Adipose tissue (tissue), 3 donors: ENCODE data around the gene GDF15. TPM values are rescaled to one million over a fixed set of nuclear protein-coding genes. Genes with fewer than 3 reads are reported as not detected.
"Not testable (repeated sequence)": the region's sequence is repeated elsewhere in the genome, so short reads cannot be mapped to it uniquely, and the experiment has no call there.

ENCODE experiments used
- H3K27ac ChIP-seq: one replicate; pipeline ENCODE4 v1.5.1; 2013; ENCODE audit warnings: low read depth, low read length
- WGBS, 3 donors: extraction: QIAGEN DNeasy Blood & Tissue Kit; methylation state at CpG; one replicate each; pipeline ENCODE4 v1.1.7; 2013; 5-methylcytosine and 5-hydroxymethylcytosine counted together
- polyA plus RNA-seq, 3 donors: library from polyadenylated mRNA; stranded (reverse); fragments of 200-250 nt; gene quantifications; one replicate each; pipeline ENCODE4 v1.2.3, GENCODE V29; 2013
- donor health status: healthy with polysubstance abuse.
- donor health status: Bipolar disorder and iron deficiency.
- donor health status: healthy.

The GDF15 gene
- polyA plus RNA-seq, 3 donors = 1.8 to 107 (median 3.5) TPM

DNA sequence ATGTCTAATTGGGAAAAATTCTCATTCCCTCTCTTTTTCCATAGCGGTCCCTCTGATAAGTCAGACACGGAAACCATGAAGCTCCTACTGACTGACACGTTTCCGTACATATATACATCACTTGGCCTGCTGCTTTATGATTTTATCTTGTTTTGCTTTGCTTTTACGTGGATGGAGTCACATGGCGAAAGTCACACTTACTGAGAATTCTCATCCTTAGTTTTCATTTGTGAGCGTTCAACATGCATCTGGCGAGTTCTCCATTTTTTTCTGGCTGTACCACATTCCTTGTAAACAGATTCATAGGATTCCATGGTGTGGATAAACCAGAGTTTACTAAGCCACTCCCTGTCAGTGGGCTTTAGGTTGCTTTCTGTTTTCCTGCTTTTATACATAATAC, 24.3 kb upstream of the GDF15 start:
- no peak overlapping the region for H3K27ac ChIP-seq
- 90 to 96% (median 93%) methylated on average over 8 of the region's 8 CpGs for WGBS, 3 donors

DNA sequence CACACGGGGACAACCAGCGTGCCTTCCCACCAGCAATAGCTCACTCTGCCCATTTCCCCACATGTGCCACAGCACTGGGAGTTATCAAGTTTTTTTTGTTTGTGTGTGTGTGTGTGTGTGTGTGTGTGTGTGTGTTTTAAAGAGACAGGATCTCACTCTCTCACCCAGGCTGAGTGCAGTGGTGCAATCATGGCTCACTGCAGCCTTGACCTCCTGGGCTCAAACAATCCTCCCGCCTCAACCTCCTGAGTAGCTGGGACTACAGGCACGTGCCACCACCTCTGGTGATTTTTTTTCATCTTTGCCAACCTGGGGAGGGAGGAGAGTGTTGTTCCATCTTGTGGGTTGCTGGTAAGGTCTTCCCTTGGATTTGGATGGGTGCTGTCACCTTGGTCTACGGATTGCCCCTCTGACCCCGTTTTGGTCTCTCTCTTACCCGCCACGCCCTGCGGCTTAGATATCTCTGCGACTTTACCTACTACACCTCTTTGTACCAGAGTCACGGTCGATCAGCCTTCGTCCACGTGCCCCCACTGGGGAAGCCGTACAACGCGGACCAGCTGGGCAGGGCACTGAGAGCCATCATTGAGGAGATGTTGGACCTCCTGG, 22.9 kb upstream of the GDF15 start:
- WGBS, 3 donors = 91 to 93% (median 92%) methylated on average over 17 of the region's 17 CpGs
- no peak overlapping the region for H3K27ac ChIP-seq

DNA sequence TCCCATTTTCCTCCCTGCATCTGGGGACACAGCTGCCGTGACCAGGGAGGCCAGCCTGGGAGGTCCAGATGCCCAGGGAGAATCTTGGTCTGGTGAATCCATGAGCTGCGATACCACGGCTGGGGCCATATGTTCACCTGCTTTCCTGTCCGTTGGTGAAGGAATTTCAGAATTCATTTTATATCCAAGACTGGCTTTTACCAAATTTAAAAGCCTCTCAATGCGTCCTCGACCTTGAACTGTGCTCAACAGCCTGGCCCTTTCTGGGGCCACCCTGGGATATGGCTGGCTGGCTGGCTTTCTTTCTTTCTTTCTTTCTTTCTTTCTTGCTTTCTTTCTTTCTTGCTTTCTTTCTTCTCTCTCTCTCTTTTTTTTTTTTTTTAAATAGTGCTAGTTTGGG, 22.2 kb upstream of the GDF15 start:
- 74 to 87% (median 76%) methylated on average over 6 of the region's 6 CpGs for WGBS, 3 donors
- no peak overlapping the region for H3K27ac ChIP-seq

DNA sequence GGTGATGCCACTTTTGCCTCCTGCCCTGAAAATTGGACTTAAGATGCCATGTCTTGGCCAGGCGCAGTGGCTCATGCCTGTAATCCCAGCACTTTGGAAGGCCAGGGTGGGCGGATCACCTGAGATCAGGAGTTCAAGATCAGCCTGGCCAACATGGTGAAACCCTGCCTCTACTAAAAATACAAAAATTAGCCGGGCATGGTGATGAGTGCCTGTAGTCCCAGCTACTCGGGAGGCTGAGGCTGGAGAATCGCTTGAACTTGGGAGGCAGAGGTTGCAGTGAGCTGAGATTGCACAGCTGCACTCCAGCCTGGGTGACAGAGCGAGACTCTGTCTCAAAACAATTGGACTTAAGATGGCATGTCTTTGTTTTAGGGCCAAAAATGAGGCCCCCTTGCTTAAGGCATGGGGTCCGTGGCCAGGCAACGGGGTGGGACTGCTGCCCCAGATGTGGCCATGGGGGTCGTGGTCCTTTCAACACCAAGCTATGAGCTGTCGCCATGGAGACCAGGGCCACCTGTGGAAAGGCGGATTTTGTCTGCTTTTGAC, 21.6 kb upstream of the GDF15 start:
- H3K27ac ChIP-seq = not testable (repeated sequence)
- WGBS, 3 donors = 50 to 58% (median 54%) methylated on average over 11 of the region's 11 CpGs

DNA sequence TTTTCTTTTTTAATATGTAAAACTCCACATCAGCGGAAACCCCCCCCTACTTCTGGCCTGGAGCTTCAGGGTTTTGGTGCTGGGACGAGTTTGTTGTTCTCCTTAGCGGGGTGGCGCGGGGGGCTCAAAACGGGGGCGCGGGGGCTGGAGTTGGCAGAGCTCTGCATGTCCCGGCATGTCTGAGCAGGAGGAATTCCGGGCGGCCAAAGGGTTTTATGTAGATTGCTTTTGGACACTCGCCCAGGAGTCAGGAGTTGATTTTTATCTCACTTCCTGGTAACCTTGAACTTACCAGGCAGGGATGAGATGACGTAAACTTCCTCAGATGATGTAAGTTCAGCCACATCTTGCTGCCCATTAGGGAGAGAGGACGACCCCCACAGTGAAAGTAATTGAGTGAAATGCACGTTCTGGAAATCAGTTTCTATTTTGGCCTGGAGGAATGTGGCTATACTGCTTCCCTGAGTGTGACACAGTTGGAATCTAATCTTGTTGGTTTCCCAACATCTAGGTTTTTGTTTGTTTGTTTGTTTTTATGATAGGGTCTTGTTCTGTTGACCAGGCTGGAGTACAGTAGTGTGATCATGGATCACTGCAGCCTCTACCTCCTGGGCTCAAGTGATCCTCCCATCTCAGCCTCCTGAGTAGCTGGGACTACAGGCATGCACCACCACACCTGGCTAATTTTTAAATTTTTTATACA, 21.0 kb upstream of the GDF15 start:
- WGBS, 3 donors = 7 to 12% (median 8%) methylated on average over 15 of the region's 15 CpGs
- no peak overlapping the region for H3K27ac ChIP-seq

DNA sequence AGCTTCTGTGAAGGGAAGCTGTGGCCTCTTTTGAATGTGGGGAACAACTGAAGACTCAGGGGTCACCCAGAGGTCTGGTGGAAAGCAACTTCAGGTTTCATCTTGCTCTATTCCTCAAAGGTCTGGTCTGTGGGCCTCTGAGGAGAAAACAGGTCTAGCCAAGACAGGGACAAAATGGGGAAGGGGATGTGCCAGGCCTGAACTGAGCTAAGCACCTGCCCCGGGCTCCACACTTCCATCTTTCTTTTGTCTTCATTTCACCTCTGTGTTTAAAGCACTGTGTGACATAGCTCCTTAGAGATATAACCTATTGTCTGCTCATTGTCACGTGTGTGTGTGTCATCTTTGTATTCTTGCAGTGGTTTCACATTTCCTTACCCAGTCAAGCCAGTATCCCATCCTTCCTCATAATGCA, 19.9 kb upstream of the GDF15 start:
- H3K27ac ChIP-seq = no peak overlapping the region
- WGBS, 3 donors = 80 to 88% (median 82%) methylated on average over 2 of the region's 2 CpGs

DNA sequence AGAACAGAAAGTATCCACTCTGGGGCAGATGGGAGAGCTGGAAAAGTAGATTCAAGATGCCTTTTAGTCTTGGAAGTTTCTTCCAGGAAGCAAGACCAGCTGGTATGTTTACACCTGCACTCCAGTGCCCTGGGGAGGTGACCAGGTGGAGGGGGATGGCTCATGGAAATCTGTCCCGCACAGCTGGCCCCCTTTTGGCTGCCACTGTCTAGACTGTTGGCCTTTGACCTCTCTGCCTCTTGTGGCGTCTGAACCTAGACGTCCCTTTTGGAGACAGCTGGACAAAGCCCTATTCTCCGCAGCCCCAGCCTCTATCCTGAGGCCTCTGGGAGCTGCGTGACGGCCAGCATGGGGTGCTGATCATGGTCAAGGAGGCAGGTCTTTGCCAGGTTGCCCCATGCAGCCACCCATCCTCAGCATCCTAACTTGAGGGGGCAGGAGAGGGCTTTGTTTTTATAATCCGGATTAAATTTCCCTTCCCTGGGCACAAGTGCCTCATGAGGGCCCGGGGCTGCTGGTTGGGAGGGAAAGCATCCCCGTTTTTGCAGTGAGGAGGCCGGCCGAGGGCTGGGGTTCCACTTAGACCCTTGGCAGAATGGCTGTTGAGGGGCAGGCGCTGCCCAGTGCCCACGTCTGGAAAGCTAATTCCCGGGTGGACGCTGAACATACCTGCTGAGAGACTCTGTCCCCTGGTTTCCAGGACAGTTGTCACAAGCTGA, 17.3 kb upstream of the GDF15 start:
- H3K27ac ChIP-seq = no peak overlapping the region
- 69 to 90% (median 87%) methylated on average over 15 of the region's 15 CpGs for WGBS, 3 donors

DNA sequence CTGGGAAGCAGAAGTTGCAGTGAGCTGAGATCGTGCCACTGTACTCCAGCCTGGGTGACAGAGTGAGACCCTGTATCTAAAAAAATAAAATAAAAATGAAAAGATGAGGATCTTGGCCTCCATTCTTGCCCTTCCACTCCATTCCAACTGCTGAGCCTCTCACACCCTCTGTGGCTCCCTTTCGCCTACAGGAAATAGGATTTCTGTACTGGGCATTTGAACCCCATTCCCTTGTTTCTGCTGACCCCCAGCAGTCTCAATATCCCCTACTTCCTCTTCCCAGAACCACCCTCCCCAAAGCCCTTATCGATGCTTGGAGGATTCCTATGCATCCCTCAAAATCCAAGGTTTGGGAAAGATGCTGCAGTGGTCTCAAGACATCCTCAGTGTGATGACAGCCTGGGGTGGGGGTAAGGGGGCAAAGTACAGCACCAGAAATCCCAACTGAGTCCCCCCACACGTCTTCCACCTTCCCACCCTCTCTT, 12.5 kb upstream of the GDF15 start:
- 52 to 66% (median 54%) methylated on average over 4 of the region's 4 CpGs for WGBS, 3 donors
- H3K27ac ChIP-seq = no peak overlapping the region

DNA sequence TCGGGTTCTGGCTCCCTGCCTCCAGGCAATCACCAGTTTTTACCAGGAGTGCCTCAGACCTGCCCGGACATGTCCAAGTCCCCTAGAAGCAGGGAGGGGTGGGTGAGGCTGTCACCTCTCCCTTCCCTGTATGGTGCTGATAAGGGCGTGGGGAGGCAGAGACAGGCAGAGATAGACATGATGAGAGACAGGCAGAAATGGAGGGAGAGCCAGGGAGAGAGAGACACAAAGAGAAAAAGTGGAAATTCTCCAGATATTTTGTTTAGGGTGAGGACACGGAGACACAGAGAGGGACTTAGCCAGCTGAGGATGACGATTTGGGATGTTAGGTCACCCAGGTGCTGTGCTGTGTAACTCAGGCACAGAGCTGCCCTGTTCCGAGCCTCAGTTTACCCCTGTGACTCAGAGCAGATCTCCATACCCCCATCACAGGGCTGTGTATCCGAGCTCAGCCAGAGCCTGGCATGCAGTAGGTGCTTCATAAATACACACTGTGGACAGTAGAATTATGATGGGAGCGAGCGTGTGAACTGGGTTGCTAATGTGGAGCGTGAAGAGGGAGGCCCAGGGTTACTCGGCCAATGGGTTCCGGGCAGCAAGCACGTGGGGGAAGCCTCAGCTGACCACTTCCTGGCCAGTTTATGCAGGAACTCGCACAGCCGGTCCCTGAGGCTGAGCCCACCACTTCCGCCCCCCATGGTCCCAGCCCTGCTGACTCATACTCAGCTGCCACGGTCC, 11.9 kb upstream of the GDF15 start:
- 17 to 27% (median 20%) methylated on average over 17 of the region's 17 CpGs for WGBS, 3 donors

DNA sequence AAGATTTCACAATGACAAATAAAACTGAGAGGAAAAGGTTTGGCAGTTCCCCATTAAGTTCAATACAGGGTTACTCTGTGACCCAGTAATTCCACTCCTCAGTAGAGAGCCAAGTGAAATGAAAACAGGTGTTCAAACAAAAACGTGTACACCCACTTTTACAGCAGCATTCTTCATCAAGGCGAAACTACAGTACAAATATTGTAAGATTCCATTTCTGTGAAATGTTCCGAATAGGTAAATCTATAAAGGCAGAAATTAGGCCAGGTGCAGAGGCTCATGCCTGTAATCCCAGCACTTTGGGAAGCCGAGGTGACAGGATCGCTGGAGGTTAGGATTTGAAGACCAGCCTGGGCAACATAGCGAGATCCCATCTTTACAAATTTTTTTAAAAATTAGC, 8.9 kb upstream of the GDF15 start:
- no peak overlapping the region for H3K27ac ChIP-seq
- WGBS, 3 donors = 30 to 87% (median 79%) methylated on average over 6 of the region's 6 CpGs

More for the DNA sequence above, 11.9 kb upstream of the GDF15 start:
- peak overlapping the region; percentile 34 for H3K27ac ChIP-seq

DNA sequence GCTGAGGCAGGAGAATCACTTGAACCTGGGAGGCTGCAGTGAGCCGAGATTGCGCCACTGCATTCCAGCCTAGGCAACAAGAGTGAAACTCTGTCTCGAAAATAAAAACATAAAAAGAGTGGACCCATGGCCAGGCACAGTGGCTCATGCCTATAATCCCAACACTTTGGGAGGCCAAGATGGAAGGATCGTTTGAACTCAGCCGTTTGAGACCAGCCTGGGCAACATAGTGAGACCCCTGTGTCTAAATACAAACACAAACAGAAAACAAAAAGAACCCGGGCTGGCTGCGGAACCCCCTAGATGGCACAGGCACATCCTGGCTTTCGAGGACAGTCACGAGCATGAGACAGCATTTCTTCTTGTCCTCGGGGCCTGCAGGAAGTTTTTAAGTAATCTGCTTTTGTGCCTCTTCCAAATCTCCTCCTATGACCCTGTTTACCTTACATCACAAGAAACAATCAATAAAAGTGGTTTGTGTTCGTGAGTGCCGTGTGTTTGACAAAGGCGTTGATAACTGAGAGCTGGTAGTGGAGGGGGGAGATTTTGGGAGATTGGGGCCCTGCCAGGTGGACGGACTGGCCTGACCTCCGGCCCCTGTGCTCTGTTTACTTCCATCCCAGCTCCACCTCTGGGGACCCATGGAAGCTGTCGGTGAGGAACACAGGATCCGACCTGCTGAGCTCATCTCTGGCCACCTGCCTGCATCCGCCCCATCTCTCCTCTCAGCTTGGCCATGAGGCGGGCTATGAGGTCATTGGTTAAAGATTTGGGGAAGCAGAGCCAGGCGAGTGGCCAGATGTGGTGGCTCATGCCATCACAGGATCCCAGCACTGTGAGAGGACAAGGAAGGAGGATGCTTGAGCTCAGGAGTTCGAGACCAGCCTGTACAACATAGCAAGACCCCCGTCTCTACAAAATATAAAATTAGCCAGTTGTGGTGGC, 5.9 kb upstream of the GDF15 start:
- H3K27ac ChIP-seq = no peak overlapping the region
- WGBS, 3 donors = 31 to 39% (median 32%) methylated on average over 22 of the region's 22 CpGs

DNA sequence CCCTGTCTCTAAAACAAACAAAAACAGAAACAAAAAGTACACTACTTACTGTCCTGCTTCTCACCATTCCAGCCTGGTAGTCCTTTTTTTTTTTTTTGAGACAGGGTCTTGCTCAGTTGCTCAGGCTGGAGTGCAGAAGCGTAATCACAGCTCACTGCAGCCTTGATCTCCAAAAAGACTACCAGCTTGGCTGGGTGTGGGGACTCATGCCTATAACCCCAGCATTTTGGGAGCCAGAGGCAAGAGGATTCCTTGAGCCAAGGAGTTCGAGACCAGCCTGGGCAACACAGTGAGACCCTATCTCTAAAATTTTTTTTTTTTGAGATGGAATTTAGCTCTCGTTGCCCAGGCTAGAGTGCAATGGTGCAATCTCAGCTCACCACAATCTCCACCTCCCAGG, 5.1 kb upstream of the GDF15 start:
- 75 to 86% (median 78%) methylated on average over 3 of the region's 3 CpGs for WGBS, 3 donors
- no peak overlapping the region for H3K27ac ChIP-seq

DNA sequence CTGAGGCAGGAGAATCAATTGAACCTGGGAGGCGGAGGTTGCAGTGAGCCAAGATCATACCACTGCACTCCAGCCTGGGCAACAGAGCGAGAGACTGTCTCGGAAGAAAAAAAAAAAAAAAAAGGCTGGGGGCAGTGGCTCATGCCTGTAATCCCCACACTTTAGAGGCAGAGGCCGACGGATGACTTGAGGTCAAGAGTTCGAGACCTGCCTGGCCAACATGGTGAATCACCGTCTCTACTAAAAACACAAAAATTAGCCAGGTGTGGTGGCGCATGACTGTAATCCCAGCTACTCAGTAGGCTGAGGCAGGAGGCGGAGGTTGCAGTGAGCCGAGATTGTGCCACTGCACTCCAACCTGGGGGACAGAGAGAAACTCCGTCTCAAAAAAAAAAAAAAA, 2.3 kb upstream of the GDF15 start:
- not testable (repeated sequence) for H3K27ac ChIP-seq
- 93 to 95% (median 93%) methylated on average over 11 of the region's 11 CpGs for WGBS, 3 donors

DNA sequence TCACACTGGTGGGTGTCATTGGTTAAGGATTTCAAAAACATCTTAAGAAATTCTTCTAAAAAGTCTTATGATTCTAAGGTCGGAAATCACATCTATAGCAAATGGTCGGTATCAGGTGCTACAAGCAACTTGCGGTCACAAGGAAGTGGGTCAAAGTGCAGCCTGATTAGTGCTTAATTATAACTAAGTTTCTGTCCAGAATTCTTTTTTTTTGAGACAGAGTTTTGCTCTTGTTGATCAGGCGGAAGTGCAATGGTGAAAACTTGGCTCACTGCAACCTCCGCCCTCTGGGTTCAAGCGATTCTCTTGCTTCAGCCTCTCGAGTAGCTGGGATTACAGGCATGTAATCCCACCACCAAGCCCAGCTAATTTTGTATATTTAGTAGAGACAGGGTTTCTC, 1.2 kb upstream of the GDF15 start:
- H3K27ac ChIP-seq = no peak overlapping the region
- WGBS, 3 donors = 43 to 83% (median 79%) methylated on average over 7 of the region's 7 CpGs

DNA sequence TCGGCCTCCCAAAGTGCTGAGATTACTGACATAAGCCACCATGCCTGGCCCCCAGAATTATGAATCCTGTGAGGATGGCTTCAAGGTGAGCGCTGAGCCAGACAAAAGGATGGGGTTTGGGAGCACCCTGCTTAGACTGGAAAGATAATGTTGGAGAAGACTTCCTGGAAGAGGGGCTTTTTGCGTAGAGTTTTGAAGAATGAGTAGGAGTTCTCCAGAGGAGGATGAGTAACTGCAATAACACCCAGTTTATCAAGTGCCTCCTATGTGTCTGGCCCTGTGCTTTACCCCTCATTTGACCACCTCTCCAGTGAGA, 641 bp upstream of the GDF15 start:
- no peak overlapping the region for H3K27ac ChIP-seq
- WGBS, 3 donors = 92 to 96% (median 95%) methylated on average over 3 of the region's 3 CpGs

DNA sequence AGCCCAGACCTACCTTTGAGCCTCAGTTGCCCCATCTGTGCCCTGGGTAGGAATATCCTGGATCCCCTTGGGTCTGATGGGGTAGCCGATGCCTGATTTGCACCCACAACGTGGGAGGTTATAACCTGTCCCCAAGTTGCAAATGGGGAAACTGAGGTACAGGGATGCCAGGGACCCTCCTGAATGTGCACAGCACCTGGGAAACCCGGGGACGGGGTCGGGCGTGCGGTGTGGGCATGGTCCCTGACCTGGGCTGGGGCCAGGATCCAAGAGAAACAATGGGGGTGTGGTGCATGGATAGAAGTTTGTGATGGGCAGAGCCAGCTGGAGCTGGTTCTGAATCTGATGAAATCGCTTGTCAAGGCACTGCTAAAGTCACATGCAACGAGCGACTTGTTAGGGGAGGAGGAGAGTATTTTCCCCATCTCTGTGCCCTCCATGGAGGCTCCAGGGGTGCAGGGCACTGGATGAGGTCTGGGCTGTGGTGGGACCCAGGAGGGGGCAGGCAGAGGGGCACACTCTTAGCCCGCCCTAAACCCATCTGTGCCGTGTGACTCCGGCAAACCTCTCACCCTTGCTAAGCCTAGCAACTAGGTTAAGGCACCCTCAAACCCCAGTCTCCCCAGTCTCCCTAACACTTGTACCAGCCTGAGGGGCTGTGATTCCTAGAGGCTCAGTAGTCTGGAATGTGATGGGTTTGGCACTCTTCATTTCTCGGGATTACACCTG, 749 bp downstream of the GDF15 start:
- 55 to 86% (median 80%) methylated on average over 14 of the region's 14 CpGs for WGBS, 3 donors

More for the DNA sequence above, 749 bp downstream of the GDF15 start:
- no peak overlapping the region for H3K27ac ChIP-seq
